Skeletal muscle tissue (tissue), 1 donor: ENCODE data around the gene SMOC2. TPM values are rescaled to one million over a fixed set of nuclear protein-coding genes. Genes with fewer than 3 reads are reported as not detected.

Source experiments
- total RNA-seq: library from RNA; depleted of rRNA; stranded (reverse); fragments of >200 nt; gene quantifications from one replicate; pipeline ENCODE4 v1.2.3, GENCODE V29; 2014

Gene SMOC2
- total RNA-seq, 1 donor from 2014 or later = 26.6 TPM

Other genes starting within 250 kb of the SMOC2 start
- 2.6 TPM for gene DACT2, start 121.4 kb upstream of the SMOC2 start, total RNA-seq